ENCODE measurements around the gene RGL4.
"Not testable (repeated sequence)": the region's sequence is repeated elsewhere in the genome, so short reads cannot be mapped to it uniquely, and the experiment has no call there.

Gene RGL4

GRCh38 chr22:23673826-23674690, 16.8 kb upstream of the RGL4 start:
- H3K4me3 Mint-ChIP-seq, result no peak overlapping the region
- H3K27ac Mint-ChIP-seq, result peak overlapping the region; percentile 9
- peaks cover 68% of the 10 kb centered on the region for H3K36me3 Mint-ChIP-seq (ENCODE audit: low read depth)
- no peaks in the 10 kb centered on the region for H3K27me3 Mint-ChIP-seq
- H3K4me1 Mint-ChIP-seq (ENCODE audit: low read depth), result peaks cover 31% of the 10 kb centered on the region
- no peaks in the 10 kb centered on the region for H3K9me3 Mint-ChIP-seq
- intact Hi-C loops (cut with micrococcal nuclease), result no loop called here

- H3K9me3 Mint-ChIP-seq; intact Hi-C loops (cut with micrococcal nuclease); H3K27me3 Mint-ChIP-seq; H3K4me3 Mint-ChIP-seq; H3K27ac Mint-ChIP-seq: not testable (repeated sequence)
- peaks cover 68% of the 10 kb centered on the region for H3K36me3 Mint-ChIP-seq (ENCODE audit: low read depth)
- peaks cover 31% of the 10 kb centered on the region for H3K4me1 Mint-ChIP-seq (ENCODE audit: low read depth)
These were observed 15.8 kb upstream of the RGL4 start for GRCh38 chr22:23674886-23675501.

- Mint-ChIP-seq H3K9me3 (no peaks in the 10 kb centered on the region), H3K27ac (peak overlapping the region; percentile 31), H3K36me3 (ENCODE audit: low read depth) (peaks cover 69% of the 10 kb centered on the region), H3K4me1 (ENCODE audit: low read depth) (peaks cover 31% of the 10 kb centered on the region), H3K4me3 (no peak overlapping the region), H3K27me3 (no peaks in the 10 kb centered on the region)
- intact Hi-C loops (cut with micrococcal nuclease), result no loop called here
These were observed 15.1 kb upstream of the RGL4 start for GRCh38 chr22:23675502-23676415.

GRCh38 chr22:23676841-23677700, 13.7 kb upstream of the RGL4 start:
- Mint-ChIP-seq H3K36me3 (ENCODE audit: low read depth) (peaks cover 76% of the 10 kb centered on the region), H3K4me1 (ENCODE audit: low read depth) (peaks cover 31% of the 10 kb centered on the region)
- H3K9me3 Mint-ChIP-seq; H3K27ac Mint-ChIP-seq; intact Hi-C loops (cut with micrococcal nuclease); H3K27me3 Mint-ChIP-seq; H3K4me3 Mint-ChIP-seq: not testable (repeated sequence)

GRCh38 chr22:23677701-23677995, 13.2 kb upstream of the RGL4 start:
- H3K4me3 Mint-ChIP-seq, result no peak overlapping the region
- intact Hi-C loops (cut with micrococcal nuclease), result no loop called here
- peaks cover 31% of the 10 kb centered on the region for H3K4me1 Mint-ChIP-seq (ENCODE audit: low read depth)
- H3K27ac Mint-ChIP-seq, result no peak overlapping the region
- no peaks in the 10 kb centered on the region for H3K27me3 Mint-ChIP-seq
- H3K36me3 Mint-ChIP-seq (ENCODE audit: low read depth), result peaks cover 76% of the 10 kb centered on the region
- H3K9me3 Mint-ChIP-seq, result no peaks in the 10 kb centered on the region

GRCh38 chr22:23678133-23678532, 12.7 kb upstream of the RGL4 start:
- Mint-ChIP-seq H3K27ac (no peak overlapping the region), H3K27me3 (no peaks in the 10 kb centered on the region), H3K36me3 (ENCODE audit: low read depth) (peaks cover 78% of the 10 kb centered on the region), H3K4me3 (no peak overlapping the region), H3K9me3 (no peaks in the 10 kb centered on the region), H3K4me1 (ENCODE audit: low read depth) (peaks cover 31% of the 10 kb centered on the region)
- intact Hi-C loops (cut with micrococcal nuclease), result no loop called here

GRCh38 chr22:23681026-23681809, 9.6 kb upstream of the RGL4 start:
- no peaks in the 10 kb centered on the region for H3K9me3 Mint-ChIP-seq
- H3K36me3 Mint-ChIP-seq (ENCODE audit: low read depth), result peaks cover 78% of the 10 kb centered on the region
- no peaks in the 10 kb centered on the region for H3K27me3 Mint-ChIP-seq
- H3K27ac Mint-ChIP-seq, result no peak overlapping the region
- H3K4me1 Mint-ChIP-seq (ENCODE audit: low read depth), result peaks cover 6% of the 10 kb centered on the region
- H3K4me3 Mint-ChIP-seq, result no peak overlapping the region
- intact Hi-C loops (cut with micrococcal nuclease), result no loop called here

- no peaks in the 10 kb centered on the region for H3K9me3 Mint-ChIP-seq
- intact Hi-C loops (cut with micrococcal nuclease), result no loop called here
- H3K27me3 Mint-ChIP-seq, result no peaks in the 10 kb centered on the region
- H3K4me1 Mint-ChIP-seq (ENCODE audit: low read depth), result no peaks in the 10 kb centered on the region
- H3K27ac Mint-ChIP-seq, result no peak overlapping the region
- peaks cover 78% of the 10 kb centered on the region for H3K36me3 Mint-ChIP-seq (ENCODE audit: low read depth)
- H3K4me3 Mint-ChIP-seq, result no peak overlapping the region
These were observed 8.7 kb upstream of the RGL4 start for GRCh38 chr22:23682077-23682476.

GRCh38 chr22:23682827-23683355, 7.9 kb upstream of the RGL4 start:
- H3K36me3 Mint-ChIP-seq (ENCODE audit: low read depth), result peaks cover 75% of the 10 kb centered on the region
- H3K4me3 Mint-ChIP-seq, result no peak overlapping the region
- H3K27ac Mint-ChIP-seq, result no peak overlapping the region
- no peaks in the 10 kb centered on the region for H3K27me3 Mint-ChIP-seq
- intact Hi-C loops (cut with micrococcal nuclease), result no loop called here
- no peaks in the 10 kb centered on the region for H3K9me3 Mint-ChIP-seq
- H3K4me1 Mint-ChIP-seq (ENCODE audit: low read depth), result no peaks in the 10 kb centered on the region

- intact Hi-C loops (cut with micrococcal nuclease), result no loop called here
- no peaks in the 10 kb centered on the region for H3K9me3 Mint-ChIP-seq
- no peak overlapping the region for H3K27ac Mint-ChIP-seq
These were observed 7.3 kb upstream of the RGL4 start for GRCh38 chr22:23683545-23683944.

GRCh38 chr22:23684026-23684425, 6.8 kb upstream of the RGL4 start:
- peaks cover 77% of the 10 kb centered on the region for H3K36me3 Mint-ChIP-seq (ENCODE audit: low read depth)
- no peaks in the 10 kb centered on the region for H3K27me3 Mint-ChIP-seq
- intact Hi-C loops (cut with micrococcal nuclease), result no loop called here
- H3K9me3 Mint-ChIP-seq, result no peaks in the 10 kb centered on the region
- no peak overlapping the region for H3K4me3 Mint-ChIP-seq
- H3K4me1 Mint-ChIP-seq (ENCODE audit: low read depth), result no peaks in the 10 kb centered on the region
- no peak overlapping the region for H3K27ac Mint-ChIP-seq

More at GRCh38 chr22:23683545-23683944, 7.3 kb upstream of the RGL4 start:
- Mint-ChIP-seq H3K4me1 (ENCODE audit: low read depth) (no peaks in the 10 kb centered on the region), H3K36me3 (ENCODE audit: low read depth) (peaks cover 76% of the 10 kb centered on the region), H3K27me3 (no peaks in the 10 kb centered on the region), H3K4me3 (no peak overlapping the region)

GRCh38 chr22:23684561-23685031, 6.2 kb upstream of the RGL4 start:
- H3K9me3 Mint-ChIP-seq, result no peaks in the 10 kb centered on the region
- H3K36me3 Mint-ChIP-seq (ENCODE audit: low read depth), result peaks cover 75% of the 10 kb centered on the region
- no peak overlapping the region for H3K27ac Mint-ChIP-seq
- intact Hi-C loops (cut with micrococcal nuclease), result no loop called here
- no peaks in the 10 kb centered on the region for H3K4me1 Mint-ChIP-seq (ENCODE audit: low read depth)
- no peaks in the 10 kb centered on the region for H3K27me3 Mint-ChIP-seq
- no peak overlapping the region for H3K4me3 Mint-ChIP-seq

All from dendritic cell treated with granulocyte-macrophage colony-stimulating factor and Interleukin-4, amounts not matched to agents 40 ng/mL and 50 ng/mL, for 4 days (primary cell).